ENCODE results near the gene CFAP20DC. TPM values are rescaled to one million over a fixed set of nuclear protein-coding genes. Genes with fewer than 3 reads are reported as not detected.

The CFAP20DC gene
- total RNA-seq, 1 experiment from 2014 or later, result 0.11 TPM

DNA sequence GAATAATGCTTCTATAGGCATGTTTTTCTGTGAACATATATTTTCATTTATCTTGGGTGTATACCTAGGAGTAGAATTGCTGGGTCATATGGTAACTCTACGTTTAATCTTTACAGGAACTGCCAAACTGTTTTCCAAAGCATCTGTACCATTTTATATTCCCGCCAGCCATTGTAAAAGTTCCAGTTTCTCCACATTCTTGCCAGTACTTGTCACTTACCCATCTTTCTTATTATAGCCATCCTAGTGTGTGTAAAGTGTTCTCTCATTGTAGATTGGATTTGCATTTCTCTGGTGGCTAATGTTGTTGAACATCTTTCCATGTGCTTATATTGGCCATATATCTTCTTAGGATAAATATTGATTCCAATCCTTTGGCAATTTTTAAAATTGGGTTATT is 31.2 kb upstream of the CFAP20DC start:
- Histone ChIP-seq H3K4me1 (ENCODE audit: low read length) (no peaks in the 10 kb centered on the region), H3K9me3 (ENCODE audit: low read length) (no peaks in the 10 kb centered on the region), H3K79me2 (ENCODE audit: low read length) (no peaks in the 10 kb centered on the region), H3K9me2 (replicated peaks; ENCODE audit: insufficient read depth, low read length) (no peaks in the 10 kb centered on the region), H4K20me1 (ENCODE audit: insufficient read depth, low read depth, low read length) (no peaks in the 10 kb centered on the region), H3K9ac (ENCODE audit: low read length) (no peak overlapping the region), H2AFZ (ENCODE audit: low read length) (no peak overlapping the region), H3K27ac (ENCODE audit: low read length) (no peak overlapping the region), H3K27me3 (ENCODE audit: low read length) (no peaks in the 10 kb centered on the region), H3K36me3 (ENCODE audit: insufficient read depth, low read length) (no peaks in the 10 kb centered on the region), H3K4me3 (ENCODE audit: low read length) (no peak overlapping the region), H3K4me2 (ENCODE audit: low read depth, low read length, poor library complexity, severe bottlenecking) (no peak overlapping the region)
- DNase-seq, result no peak

DNA sequence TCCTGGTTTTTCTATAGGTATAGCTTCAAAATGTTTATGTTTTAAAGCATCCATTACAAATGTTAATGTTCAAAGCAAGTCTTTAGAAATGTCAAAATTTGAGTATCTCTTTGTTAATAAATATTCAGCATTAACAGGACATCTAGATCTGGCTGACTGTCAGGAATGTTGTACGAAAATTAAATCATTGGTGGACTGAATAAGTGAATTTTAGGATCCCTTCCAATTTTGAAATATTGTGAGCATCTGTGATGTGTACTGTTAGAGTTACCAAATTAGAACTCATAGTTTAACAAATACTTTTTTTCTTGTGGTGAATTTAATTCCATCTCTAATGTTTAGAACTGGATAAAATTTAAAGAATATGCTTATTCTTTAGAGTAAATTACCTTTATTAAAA is 30.1 kb upstream of the CFAP20DC start:
- no peak overlapping the region for H3K27ac ChIP-seq (ENCODE audit: low read length)
- no peaks in the 10 kb centered on the region for H3K4me1 ChIP-seq (ENCODE audit: low read length)
- H3K36me3 ChIP-seq (ENCODE audit: insufficient read depth, low read length), result no peaks in the 10 kb centered on the region
- no peaks in the 10 kb centered on the region for H4K20me1 ChIP-seq (ENCODE audit: insufficient read depth, low read depth, low read length)
- no peaks in the 10 kb centered on the region for H3K79me2 ChIP-seq (ENCODE audit: low read length)
- H3K9ac ChIP-seq (ENCODE audit: low read length), result no peak overlapping the region
- no peaks in the 10 kb centered on the region for H3K9me2 ChIP-seq (replicated peaks; ENCODE audit: insufficient read depth, low read length)
- no peaks in the 10 kb centered on the region for H3K9me3 ChIP-seq (ENCODE audit: low read length)
- H3K27me3 ChIP-seq (ENCODE audit: low read length), result no peaks in the 10 kb centered on the region
- no peak for DNase-seq
- H2AFZ ChIP-seq (ENCODE audit: low read length), result no peak overlapping the region
- no peak overlapping the region for H3K4me2 ChIP-seq (ENCODE audit: low read depth, low read length, poor library complexity, severe bottlenecking)
- no peak overlapping the region for H3K4me3 ChIP-seq (ENCODE audit: low read length)

DNA sequence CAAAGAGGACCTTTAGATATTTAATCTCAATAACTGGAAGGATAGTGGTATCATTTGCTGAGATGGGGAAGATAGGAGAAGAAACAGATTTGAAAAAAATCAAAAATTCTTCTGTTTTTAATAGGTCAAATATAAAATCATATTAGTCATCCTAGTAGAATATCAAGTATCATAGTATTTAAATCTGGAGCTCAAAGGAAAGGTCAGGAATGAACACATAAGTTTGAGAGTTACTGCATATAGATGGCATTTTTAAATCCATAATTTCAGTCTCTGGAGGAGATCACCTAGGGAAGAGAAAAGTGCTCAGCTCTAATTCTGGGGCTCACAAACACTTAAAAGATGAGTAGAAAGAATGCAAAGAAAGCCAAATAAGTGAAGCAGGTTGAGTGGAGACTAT is 24.9 kb upstream of the CFAP20DC start:
- no peaks in the 10 kb centered on the region for H3K36me3 ChIP-seq (ENCODE audit: insufficient read depth, low read length)
- no peaks in the 10 kb centered on the region for H4K20me1 ChIP-seq (ENCODE audit: insufficient read depth, low read depth, low read length)
- H3K27me3 ChIP-seq (ENCODE audit: low read length), result no peaks in the 10 kb centered on the region
- H2AFZ ChIP-seq (ENCODE audit: low read length), result no peak overlapping the region
- H3K4me3 ChIP-seq (ENCODE audit: low read length), result no peak overlapping the region
- H3K9me3 ChIP-seq (ENCODE audit: low read length), result no peaks in the 10 kb centered on the region
- no peak overlapping the region for H3K9ac ChIP-seq (ENCODE audit: low read length)
- no peaks in the 10 kb centered on the region for H3K4me1 ChIP-seq (ENCODE audit: low read length)
- H3K27ac ChIP-seq (ENCODE audit: low read length), result no peak overlapping the region
- no peak overlapping the region for H3K4me2 ChIP-seq (ENCODE audit: low read depth, low read length, poor library complexity, severe bottlenecking)
- no peaks in the 10 kb centered on the region for H3K79me2 ChIP-seq (ENCODE audit: low read length)
- no peaks in the 10 kb centered on the region for H3K9me2 ChIP-seq (replicated peaks; ENCODE audit: insufficient read depth, low read length)
- no peak for DNase-seq

DNA sequence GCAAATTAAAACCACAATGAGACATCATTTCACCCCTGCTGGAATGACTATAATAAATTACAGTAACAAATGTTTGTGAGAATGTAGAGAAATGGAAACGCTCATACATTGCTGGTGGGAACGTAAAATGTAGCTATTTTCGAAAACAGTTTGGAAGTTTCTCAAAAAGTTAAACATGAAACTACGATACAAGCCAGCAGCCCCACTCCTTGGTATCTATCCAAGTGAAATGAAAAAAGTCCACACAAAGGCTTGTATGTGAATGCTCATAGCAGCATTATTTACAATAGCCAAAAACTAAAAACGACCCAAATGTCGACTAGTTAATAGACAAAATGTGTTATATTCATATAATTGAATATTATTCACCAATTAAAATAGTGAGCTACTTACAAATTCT is 22.9 kb upstream of the CFAP20DC start:
- no peak overlapping the region for H3K9ac ChIP-seq (ENCODE audit: low read length)
- H2AFZ ChIP-seq (ENCODE audit: low read length), result no peak overlapping the region
- no peak for DNase-seq
- no peaks in the 10 kb centered on the region for H3K9me3 ChIP-seq (ENCODE audit: low read length)
- no peaks in the 10 kb centered on the region for H3K9me2 ChIP-seq (replicated peaks; ENCODE audit: insufficient read depth, low read length)
- H3K27ac ChIP-seq (ENCODE audit: low read length), result no peak overlapping the region
- H3K27me3 ChIP-seq (ENCODE audit: low read length), result no peaks in the 10 kb centered on the region
- H3K4me2 ChIP-seq (ENCODE audit: low read depth, low read length, poor library complexity, severe bottlenecking), result no peak overlapping the region
- H3K4me1 ChIP-seq (ENCODE audit: low read length), result no peaks in the 10 kb centered on the region
- H4K20me1 ChIP-seq (ENCODE audit: insufficient read depth, low read depth, low read length), result no peaks in the 10 kb centered on the region
- H3K36me3 ChIP-seq (ENCODE audit: insufficient read depth, low read length), result no peaks in the 10 kb centered on the region
- no peak overlapping the region for H3K4me3 ChIP-seq (ENCODE audit: low read length)
- no peaks in the 10 kb centered on the region for H3K79me2 ChIP-seq (ENCODE audit: low read length)

DNA sequence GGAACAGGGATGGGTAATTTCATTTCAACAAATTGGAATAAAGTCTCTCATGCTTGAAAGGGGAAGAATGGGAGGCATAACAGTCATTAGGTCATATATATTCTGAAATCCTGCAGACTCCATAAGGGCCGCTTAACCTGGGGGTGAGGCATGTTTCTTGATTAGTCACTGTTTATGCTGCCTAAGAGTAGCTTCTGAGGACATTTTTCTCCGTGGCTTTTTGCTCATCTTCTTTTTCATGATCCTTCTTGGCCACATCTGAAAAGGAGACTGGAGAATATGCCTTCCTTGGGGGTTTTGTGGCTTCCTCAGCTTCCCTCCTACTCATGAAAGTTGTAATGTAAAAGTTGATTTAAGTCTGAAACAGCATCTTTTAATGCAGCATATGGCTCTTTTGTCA is 20.0 kb upstream of the CFAP20DC start:
- Histone ChIP-seq H3K36me3 (ENCODE audit: insufficient read depth, low read length) (no peaks in the 10 kb centered on the region), H2AFZ (ENCODE audit: low read length) (no peak overlapping the region), H3K4me1 (ENCODE audit: low read length) (no peaks in the 10 kb centered on the region), H3K79me2 (ENCODE audit: low read length) (no peaks in the 10 kb centered on the region), H3K9me2 (replicated peaks; ENCODE audit: insufficient read depth, low read length) (no peaks in the 10 kb centered on the region), H4K20me1 (ENCODE audit: insufficient read depth, low read depth, low read length) (no peaks in the 10 kb centered on the region), H3K9ac (ENCODE audit: low read length) (no peak overlapping the region), H3K27me3 (ENCODE audit: low read length) (no peaks in the 10 kb centered on the region), H3K4me2 (ENCODE audit: low read depth, low read length, poor library complexity, severe bottlenecking) (no peak overlapping the region), H3K4me3 (ENCODE audit: low read length) (no peak overlapping the region), H3K27ac (ENCODE audit: low read length) (no peak overlapping the region), H3K9me3 (ENCODE audit: low read length) (no peaks in the 10 kb centered on the region)
- no peak for DNase-seq

DNA sequence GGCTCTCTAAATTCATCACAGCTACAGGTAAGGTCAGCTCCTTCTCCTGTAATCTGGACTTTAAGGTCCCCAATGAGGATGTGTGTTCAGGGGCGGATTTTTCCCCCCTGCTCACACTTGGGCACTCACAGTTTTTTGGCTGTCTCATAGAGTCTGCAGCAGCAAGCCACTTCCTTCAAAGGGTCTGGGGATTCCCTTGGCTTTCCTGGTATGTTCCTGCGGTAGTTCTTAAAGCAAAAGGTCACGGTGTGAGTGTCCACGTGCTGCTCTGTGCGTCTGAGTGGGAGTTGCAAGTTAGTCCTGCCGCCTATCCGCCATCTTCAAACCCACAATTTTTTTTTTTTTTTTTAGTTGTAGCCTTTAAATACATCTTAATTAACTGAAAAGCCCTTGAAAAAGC is 15.4 kb upstream of the CFAP20DC start:
- DNase-seq, result no peak
- H2AFZ ChIP-seq (ENCODE audit: low read length), result no peak overlapping the region
- H3K4me3 ChIP-seq (ENCODE audit: low read length), result no peak overlapping the region

DNA sequence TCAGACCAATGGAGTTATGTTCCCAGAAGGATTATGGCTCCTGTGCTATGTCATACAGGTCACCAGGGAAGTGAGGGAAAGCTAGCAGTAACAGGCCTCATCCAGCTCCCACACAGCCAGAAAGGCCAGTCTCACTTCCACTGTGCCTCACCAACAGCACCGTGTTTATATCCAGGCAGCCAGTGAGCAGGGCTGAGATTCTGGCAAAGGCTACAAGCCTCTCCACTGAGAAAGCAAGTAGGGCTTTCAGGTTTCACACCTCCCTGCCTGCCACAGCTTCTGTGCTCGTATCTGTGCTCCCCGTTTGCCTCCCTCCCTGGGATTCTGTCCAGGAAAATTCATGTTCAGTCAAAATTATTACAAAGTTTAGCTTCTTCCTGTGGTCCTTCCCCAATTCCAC is 14.9 kb upstream of the CFAP20DC start:
- Histone ChIP-seq H3K4me2 (ENCODE audit: low read depth, low read length, poor library complexity, severe bottlenecking) (no peak overlapping the region), H3K27me3 (ENCODE audit: low read length) (no peaks in the 10 kb centered on the region), H3K9ac (ENCODE audit: low read length) (no peak overlapping the region), H3K9me3 (ENCODE audit: low read length) (no peaks in the 10 kb centered on the region), H3K4me3 (ENCODE audit: low read length) (no peak overlapping the region), H3K4me1 (ENCODE audit: low read length) (no peaks in the 10 kb centered on the region), H4K20me1 (ENCODE audit: insufficient read depth, low read depth, low read length) (no peaks in the 10 kb centered on the region), H2AFZ (ENCODE audit: low read length) (no peak overlapping the region), H3K27ac (ENCODE audit: low read length) (no peak overlapping the region), H3K79me2 (ENCODE audit: low read length) (no peaks in the 10 kb centered on the region), H3K9me2 (replicated peaks; ENCODE audit: insufficient read depth, low read length) (no peaks in the 10 kb centered on the region), H3K36me3 (ENCODE audit: insufficient read depth, low read length) (no peaks in the 10 kb centered on the region)
- no peak for DNase-seq

More for the DNA sequence above, 15.4 kb upstream of the CFAP20DC start:
- H3K9ac ChIP-seq (ENCODE audit: low read length), result no peak overlapping the region
- H3K9me3 ChIP-seq (ENCODE audit: low read length), result no peaks in the 10 kb centered on the region
- H3K36me3 ChIP-seq (ENCODE audit: insufficient read depth, low read length), result no peaks in the 10 kb centered on the region
- H4K20me1 ChIP-seq (ENCODE audit: insufficient read depth, low read depth, low read length), result no peaks in the 10 kb centered on the region
- H3K79me2 ChIP-seq (ENCODE audit: low read length), result no peaks in the 10 kb centered on the region
- H3K27me3 ChIP-seq (ENCODE audit: low read length), result no peaks in the 10 kb centered on the region
- H3K9me2 ChIP-seq (replicated peaks; ENCODE audit: insufficient read depth, low read length), result no peaks in the 10 kb centered on the region
- no peak overlapping the region for H3K27ac ChIP-seq (ENCODE audit: low read length)
- H3K4me1 ChIP-seq (ENCODE audit: low read length), result no peaks in the 10 kb centered on the region
- no peak overlapping the region for H3K4me2 ChIP-seq (ENCODE audit: low read depth, low read length, poor library complexity, severe bottlenecking)

DNA sequence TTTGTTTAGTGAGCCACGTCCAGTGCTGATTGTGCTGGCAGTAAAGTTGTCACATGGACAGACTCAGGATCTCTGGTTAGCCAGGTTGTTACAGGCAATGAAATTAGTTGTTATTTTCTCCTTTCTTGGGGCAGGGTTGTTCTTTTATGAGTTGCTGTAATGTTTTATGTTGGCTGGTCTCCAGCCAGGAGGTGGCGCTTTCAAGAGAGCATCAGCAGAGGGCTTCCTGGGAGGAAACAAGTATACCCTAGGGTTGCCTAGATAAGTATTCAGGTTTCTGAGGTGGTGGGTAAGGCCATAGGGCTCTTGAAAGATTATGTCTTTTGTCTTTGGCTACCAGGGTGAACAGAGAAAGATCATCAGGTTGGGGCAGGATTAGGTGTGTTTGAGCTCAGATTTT is 14.5 kb upstream of the CFAP20DC start:
- DNase-seq, result no peak
- Histone ChIP-seq H3K9ac (ENCODE audit: low read length) (no peak overlapping the region), H3K27ac (ENCODE audit: low read length) (no peak overlapping the region), H3K9me2 (replicated peaks; ENCODE audit: insufficient read depth, low read length) (no peaks in the 10 kb centered on the region), H3K36me3 (ENCODE audit: insufficient read depth, low read length) (no peaks in the 10 kb centered on the region), H3K4me2 (ENCODE audit: low read depth, low read length, poor library complexity, severe bottlenecking) (no peak overlapping the region), H4K20me1 (ENCODE audit: insufficient read depth, low read depth, low read length) (no peaks in the 10 kb centered on the region), H3K79me2 (ENCODE audit: low read length) (no peaks in the 10 kb centered on the region), H3K4me1 (ENCODE audit: low read length) (no peaks in the 10 kb centered on the region), H3K9me3 (ENCODE audit: low read length) (no peaks in the 10 kb centered on the region), H2AFZ (ENCODE audit: low read length) (no peak overlapping the region), H3K4me3 (ENCODE audit: low read length) (no peak overlapping the region), H3K27me3 (ENCODE audit: low read length) (no peaks in the 10 kb centered on the region)

DNA sequence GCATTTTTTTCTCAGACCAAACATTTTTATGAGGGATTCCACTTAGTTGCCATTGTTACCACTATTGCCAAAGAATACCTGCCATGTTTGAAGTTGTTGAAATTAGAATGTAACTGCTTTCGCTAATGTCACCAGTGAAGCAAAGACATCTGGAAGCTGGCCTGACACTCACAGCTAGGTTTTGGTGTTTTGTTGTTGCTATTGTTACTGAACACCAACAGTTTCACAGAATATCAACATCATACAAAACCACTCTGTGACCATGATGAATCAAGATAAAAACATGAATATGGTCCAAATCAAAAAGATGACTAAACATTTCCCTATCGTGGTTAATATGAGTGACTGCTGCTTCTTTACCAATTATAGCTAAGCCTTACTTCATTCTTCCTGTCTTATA is 6.9 kb upstream of the CFAP20DC start:
- Histone ChIP-seq H3K27me3 (ENCODE audit: low read length) (no peaks in the 10 kb centered on the region), H3K79me2 (ENCODE audit: low read length) (no peaks in the 10 kb centered on the region), H3K4me1 (ENCODE audit: low read length) (no peaks in the 10 kb centered on the region), H3K4me2 (ENCODE audit: low read depth, low read length, poor library complexity, severe bottlenecking) (no peak overlapping the region), H3K9ac (ENCODE audit: low read length) (no peak overlapping the region), H2AFZ (ENCODE audit: low read length) (no peak overlapping the region), H4K20me1 (ENCODE audit: insufficient read depth, low read depth, low read length) (no peaks in the 10 kb centered on the region), H3K4me3 (ENCODE audit: low read length) (no peak overlapping the region), H3K9me3 (ENCODE audit: low read length) (no peaks in the 10 kb centered on the region), H3K9me2 (replicated peaks; ENCODE audit: insufficient read depth, low read length) (no peaks in the 10 kb centered on the region), H3K27ac (ENCODE audit: low read length) (no peak overlapping the region), H3K36me3 (ENCODE audit: insufficient read depth, low read length) (no peaks in the 10 kb centered on the region)
- DNase-seq, result no peak
